GM12892 (cell line): Measurements from ENCODE around the gene BCAP29.

ENCODE experiments used
- POLR2A ChIP-seq: IDR thresholded peaks from 2 replicates; pipeline ENCODE4 v1.6.1; 2011; ENCODE audit warnings: low read depth, low read length, control low read depth
- POLR2AphosphoS5 ChIP-seq: IDR thresholded peaks from 2 replicates; pipeline ENCODE4 v1.6.1; 2011; ENCODE audit warnings: low read depth, low read length, control low read depth

DNA sequence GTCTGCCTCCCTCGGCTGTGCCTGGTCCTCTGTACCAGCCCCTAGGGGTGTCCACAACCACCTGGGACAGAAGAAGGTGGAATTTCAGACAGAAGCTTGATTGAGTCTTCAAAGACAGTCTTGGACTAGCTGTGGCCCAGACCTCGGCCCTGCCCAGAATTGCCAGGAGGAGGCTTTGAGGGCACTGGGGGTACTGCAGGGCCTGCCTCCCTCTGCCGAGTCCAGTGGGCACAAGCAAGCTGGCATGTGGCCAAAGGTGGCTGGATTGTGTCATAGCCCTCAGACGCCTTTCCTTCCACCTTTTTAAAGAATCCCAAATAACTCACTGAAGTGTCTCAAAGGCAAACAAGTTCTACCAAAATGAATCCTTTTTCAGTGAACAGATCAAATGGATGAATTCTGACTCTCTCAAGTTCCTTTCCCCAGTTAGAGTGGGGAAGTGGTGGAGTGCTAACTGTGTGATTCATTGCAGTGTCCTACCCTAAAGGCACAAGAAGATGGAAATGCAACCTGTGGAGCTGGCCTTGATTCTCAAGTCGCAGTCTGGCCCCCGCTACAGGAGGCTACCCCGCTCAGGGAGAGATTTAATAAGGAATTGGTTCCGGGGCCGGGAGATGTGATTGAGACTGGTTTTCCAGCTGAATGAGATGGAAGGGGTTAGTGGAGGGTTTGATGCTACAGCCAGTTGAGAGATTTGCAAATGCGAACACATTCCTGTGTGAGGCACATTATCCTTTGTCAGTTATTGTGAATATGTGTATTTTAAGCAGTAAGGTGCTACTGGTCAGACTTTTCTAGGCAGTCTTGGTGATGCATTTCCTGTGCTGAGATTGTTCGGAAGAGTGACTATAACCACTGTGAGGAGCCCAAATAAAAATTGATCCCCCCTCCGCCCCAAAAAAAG lies 51.8 kb downstream of the BCAP29 start:
- no peak for TF ChIP-seq POLR2AphosphoS5
- no peak for TF ChIP-seq POLR2A
